Retinal pigment epithelial cell (primary cell): ENCODE data around the gene TLR1.

ENCODE experiments used
- DNase-seq: peaks from one replicate; pipeline ENCODE4 v3.0.0-alpha.2; 2010; ENCODE audit warnings: low read depth
- H3K4me3 ChIP-seq: 2 replicates; pipeline ENCODE4 v1.5.1; 2011; ENCODE audit warnings: mild to moderate bottlenecking, low read length, control low read depth, moderate library complexity
- TF ChIP-seq, protein P1 (sequence below): conservative IDR thresholded peaks from 2 replicates; pipeline ENCODE4 v1.5.1; 2011; ENCODE audit warnings: low read depth, low read length, control low read depth, inconsistent platforms

TLR1 gene

DNA sequence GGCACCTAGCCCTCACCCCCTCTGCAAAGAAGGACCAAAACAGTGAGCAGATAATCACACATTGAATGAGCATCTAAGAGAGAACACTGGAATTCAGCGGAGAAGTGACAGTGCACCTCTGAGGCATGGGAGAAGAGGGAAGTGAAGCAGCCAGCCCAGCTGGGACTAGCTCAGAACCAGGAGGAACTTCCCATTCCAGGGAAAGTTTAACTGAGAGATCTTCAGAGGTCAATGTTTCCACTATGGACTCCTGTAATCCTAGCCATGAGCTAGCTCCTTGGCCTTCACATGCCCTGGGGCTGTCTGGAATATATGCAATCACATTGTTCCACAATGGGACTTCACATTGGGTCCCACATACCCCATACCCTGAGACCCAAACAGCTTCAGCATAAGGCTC is 27.6 kb upstream of the TLR1 start:
- TF ChIP-seq, protein P1, sequence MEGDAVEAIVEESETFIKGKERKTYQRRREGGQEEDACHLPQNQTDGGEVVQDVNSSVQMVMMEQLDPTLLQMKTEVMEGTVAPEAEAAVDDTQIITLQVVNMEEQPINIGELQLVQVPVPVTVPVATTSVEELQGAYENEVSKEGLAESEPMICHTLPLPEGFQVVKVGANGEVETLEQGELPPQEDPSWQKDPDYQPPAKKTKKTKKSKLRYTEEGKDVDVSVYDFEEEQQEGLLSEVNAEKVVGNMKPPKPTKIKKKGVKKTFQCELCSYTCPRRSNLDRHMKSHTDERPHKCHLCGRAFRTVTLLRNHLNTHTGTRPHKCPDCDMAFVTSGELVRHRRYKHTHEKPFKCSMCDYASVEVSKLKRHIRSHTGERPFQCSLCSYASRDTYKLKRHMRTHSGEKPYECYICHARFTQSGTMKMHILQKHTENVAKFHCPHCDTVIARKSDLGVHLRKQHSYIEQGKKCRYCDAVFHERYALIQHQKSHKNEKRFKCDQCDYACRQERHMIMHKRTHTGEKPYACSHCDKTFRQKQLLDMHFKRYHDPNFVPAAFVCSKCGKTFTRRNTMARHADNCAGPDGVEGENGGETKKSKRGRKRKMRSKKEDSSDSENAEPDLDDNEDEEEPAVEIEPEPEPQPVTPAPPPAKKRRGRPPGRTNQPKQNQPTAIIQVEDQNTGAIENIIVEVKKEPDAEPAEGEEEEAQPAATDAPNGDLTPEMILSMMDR, result no peak
- DNase-seq, result no peak
- no peak overlapping the region for H3K4me3 ChIP-seq

DNA sequence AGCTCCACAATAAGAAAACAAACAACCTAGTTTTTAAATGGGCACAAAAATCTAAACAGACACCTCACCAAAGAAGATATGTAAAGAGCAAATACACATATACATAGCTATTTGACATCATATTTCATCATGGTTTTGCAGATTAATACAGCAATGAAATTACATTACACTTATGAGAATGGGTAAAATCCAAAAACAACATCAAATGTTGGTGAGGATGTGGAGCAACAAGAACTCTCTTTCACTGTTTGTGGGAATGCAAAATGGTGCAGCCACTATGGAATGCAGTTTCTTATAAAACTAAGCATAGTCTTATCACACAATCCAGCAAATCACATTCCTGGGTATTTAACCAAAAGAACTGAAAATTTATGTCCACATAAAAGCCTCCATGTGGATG is 27.1 kb upstream of the TLR1 start:
- H3K4me3 ChIP-seq, result no peak overlapping the region
- no peak for DNase-seq
- TF ChIP-seq, protein P1, result no peak

DNA sequence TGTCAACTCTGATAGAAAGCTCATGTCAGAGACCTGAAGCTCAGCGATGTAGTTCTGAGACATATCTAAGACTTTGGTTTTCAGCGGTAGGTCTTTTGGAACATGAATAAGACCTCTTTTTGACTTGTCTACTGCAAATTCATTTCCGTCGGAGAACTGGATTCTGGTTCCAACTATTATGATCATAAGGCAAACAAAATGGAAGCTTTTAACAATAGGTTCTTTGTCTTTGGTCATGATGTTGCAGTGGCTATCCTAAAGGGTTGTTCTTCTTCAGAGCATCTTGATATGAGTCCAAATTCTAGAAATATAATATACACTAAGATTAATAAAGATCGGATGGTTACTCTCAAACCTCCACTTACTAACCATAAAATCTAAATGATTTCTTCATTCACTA is 24.6 kb upstream of the TLR1 start:
- H3K4me3 ChIP-seq, result no peak overlapping the region
- no peak for DNase-seq
- TF ChIP-seq, protein P1, result no peak

DNA sequence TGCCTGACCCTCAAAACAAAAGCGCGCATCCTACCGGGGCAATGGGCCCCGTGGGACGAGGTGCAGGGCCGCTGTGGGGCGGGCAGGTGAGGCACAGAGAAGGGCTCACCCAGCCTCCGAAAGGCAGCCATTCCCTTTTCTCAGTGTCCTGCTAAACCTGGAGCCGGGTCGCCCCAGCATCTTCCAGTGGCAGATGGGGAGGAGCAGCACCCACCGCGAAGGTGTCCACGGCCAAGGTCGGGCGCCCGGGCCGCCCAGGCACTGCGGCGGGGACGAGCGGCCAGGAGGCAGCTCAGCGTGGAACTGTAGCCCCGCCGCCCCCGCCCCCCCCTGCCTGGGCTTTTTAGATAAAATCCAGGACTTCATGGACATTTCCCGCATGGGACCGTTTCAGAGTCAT is 19.2 kb upstream of the TLR1 start:
- no peak for DNase-seq
- TF ChIP-seq, protein P1, result no peak
- H3K4me3 ChIP-seq, result no peak overlapping the region

DNA sequence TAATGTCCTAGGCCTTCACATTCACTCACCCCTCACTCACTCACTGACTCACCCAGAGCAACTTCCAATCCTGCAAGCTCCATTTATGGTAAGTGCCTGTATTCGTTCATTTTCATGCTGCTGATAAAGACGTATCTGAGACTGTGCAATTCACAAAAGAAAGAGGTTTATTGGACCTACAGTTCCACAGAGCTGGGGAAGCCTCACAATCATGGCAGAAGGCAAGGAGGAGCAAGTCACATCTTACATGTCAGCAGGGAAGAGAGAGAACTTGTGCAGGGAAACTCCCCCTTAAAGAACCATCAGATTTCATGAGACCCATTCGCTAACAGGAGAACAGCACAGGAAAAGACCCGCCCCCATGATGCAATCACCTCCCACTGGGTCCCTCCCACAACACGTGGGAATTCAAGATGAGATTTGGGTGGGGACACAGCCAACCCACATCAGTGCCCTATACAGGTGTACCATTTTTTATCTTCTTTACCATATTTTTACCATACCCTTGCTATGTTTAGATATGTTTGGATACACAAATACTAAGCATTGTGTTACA is 18.2 kb upstream of the TLR1 start:
- DNase-seq, result no peak
- no peak overlapping the region for H3K4me3 ChIP-seq
- TF ChIP-seq, protein P1, result no peak

DNA sequence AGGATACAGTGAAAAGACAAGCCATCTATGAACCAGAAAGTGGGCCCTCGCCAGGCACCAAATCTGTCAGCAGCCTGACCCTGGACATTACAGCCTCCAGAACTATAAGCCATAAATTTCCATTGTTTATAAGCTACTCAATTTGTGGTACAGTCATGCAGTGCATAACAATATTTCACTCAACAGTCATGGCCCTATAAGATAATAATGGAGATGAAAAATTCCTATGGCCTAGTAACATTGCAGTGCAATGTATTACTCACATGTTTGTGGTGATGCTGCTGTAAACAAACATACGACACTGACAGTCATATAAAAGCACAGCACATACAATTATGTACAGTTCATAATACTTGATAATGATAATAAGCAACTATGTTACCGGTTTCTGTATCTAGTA is 17.1 kb upstream of the TLR1 start:
- no peak overlapping the region for H3K4me3 ChIP-seq
- TF ChIP-seq, protein P1, result no peak
- no peak for DNase-seq

DNA sequence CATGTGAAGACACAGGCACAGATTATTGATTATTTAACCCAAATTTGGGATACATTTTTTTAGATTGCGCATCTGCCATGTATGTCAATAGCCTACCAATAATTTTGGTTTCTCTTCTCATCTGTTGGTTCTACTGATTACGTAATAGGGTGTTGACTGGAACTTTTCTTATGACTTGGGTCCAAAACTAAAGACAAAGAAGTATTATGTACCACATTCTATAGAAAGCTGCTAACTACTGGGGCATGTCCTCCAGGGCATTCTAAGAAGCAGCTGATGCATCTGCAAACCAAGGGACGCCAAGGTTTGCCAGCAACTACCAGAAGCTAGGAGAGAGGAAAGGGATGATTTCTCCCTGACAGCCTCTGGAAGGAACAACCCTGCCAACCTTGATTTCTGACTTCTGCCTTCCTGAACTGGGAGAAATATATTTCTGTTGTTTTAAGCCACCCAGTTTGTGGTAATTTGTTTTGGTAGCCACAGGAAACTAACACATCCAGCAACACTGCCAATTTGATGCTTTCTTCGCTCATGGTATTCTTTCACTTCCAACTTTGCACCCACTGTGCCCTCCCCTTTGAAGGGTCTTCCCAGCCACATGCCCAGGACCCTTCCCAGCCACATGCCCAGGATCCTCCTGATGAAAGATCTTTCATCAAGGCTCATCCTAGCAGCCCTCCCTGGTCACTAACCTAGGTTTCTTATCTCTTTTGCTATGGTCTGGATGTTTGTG is 15.9 kb upstream of the TLR1 start:
- no peak for DNase-seq
- TF ChIP-seq, protein P1, result no peak
- H3K4me3 ChIP-seq, result no peak overlapping the region
